PC-9 (cell line): ENCODE measurements around the gene PRDM16.

Experiments used
- CTCF ChIP-seq: fragments of 200-600 bp; sonication (generic); conservative IDR thresholded peaks from 2 replicates; pipeline ENCODE4 v1.6.1; 2017; ENCODE audit warnings: mixed run types, antibody characterized with exemption, mild to moderate bottlenecking, moderate library complexity
- EZH2 ChIP-seq: fragments of 200-600 bp; sonication (generic); IDR thresholded peaks from 2 replicates; pipeline ENCODE4 v1.8.0; 2017; ENCODE audit warnings: antibody characterized with exemption, low read depth

- TF ChIP-seq CTCF (no peak), EZH2 (no peak; the same call in 1 of the 2 replicates)
Measured at GRCh38 chr1:3133686-3134085, 64.7 kb downstream of the PRDM16 start.
